Tibial nerve (tissue), 4 donors: Measurements from ENCODE around the gene SETDB2. TPM values are rescaled to one million over a fixed set of nuclear protein-coding genes. Genes with fewer than 3 reads are reported as not detected.
A peak's percentile ranks its signal among the peaks of the same experiment; 100 is the strongest.

Experiments
- DNase-seq, 2 donors: peaks; one replicate each; pipeline ENCODE4 v3.0.0-alpha.2; 2019; ENCODE audit warnings: low spot score in 2 of 2
- H3K27ac ChIP-seq, 4 donors: fragments of 200-600 bp; sonication (generic) in 3 of 4; one replicate each; pipeline ENCODE4 v1.5.1; 2017 to 2019; ENCODE audit warnings: mild to moderate bottlenecking in 1 of 4
- H3K27me3 ChIP-seq, 2 donors: fragments of 200-600 bp; sonication (generic) in 1 of 2; one replicate each; pipeline versions ENCODE4 v1.5.1 to v1.6.0; 2017 to 2019
- H3K36me3 ChIP-seq, 3 donors: fragments of 200-600 bp; sonication (generic); one replicate each; pipeline ENCODE4 v1.5.1; 2018 to 2019
- H3K4me1 ChIP-seq, 4 donors: fragments of 200-600 bp; sonication (generic) in 3 of 4; one replicate each; pipeline ENCODE4 v1.5.1; 2017 to 2019
- H3K4me3 ChIP-seq, 4 donors: fragments of 200-600 bp; sonication (generic) in 3 of 4; one replicate each; pipeline ENCODE4 v1.5.1; 2017 to 2019; ENCODE audit warnings: mild to moderate bottlenecking in 1 of 4, moderate library complexity in 1 of 4
- H3K9me3 ChIP-seq, 4 donors: fragments of 200-600 bp; sonication (generic) in 3 of 4; one replicate each; pipeline ENCODE4 v1.5.1; 2017 to 2019
- EP300 ChIP-seq, 2 donors: sonication (generic); formaldehyde crosslinking; IDR thresholded peaks; one replicate each; pipeline ENCODE4 v1.6.1; 2017; ENCODE audit warnings: antibody characterized with exemption in 2 of 2, mild to moderate bottlenecking in 1 of 2
- POLR2A ChIP-seq, 2 donors: fragments of 450-650 bp; IDR thresholded peaks; one replicate each; pipeline ENCODE4 v1.6.1; 2017; ENCODE audit warnings: antibody characterized with exemption in 2 of 2, mild to moderate bottlenecking in 2 of 2, moderate library complexity in 2 of 2
- WGBS, 2 donors: methylation state at CpG; one replicate each; pipeline ENCODE4 v1.1.5; 2018; 5-methylcytosine and 5-hydroxymethylcytosine counted together
- total RNA-seq, 4 donors: library from RNA; depleted of rRNA; stranded (reverse); fragments of >200 nt; gene quantifications; one replicate each; pipeline ENCODE4 v1.1.0, GENCODE V29; 2016
- TF ChIP-seq, protein P1 (sequence below), 5 experiments: fragments of 200-600 bp in 3 of 5; fragments of 450-650 bp in 2 of 5; sonication (generic) in 3 of 5; IDR thresholded peaks; one replicate each; pipeline ENCODE4 v1.5.1; 2016 to 2019; ENCODE audit warnings: antibody characterized with exemption in 5 of 5, mild to moderate bottlenecking in 3 of 5, moderate library complexity in 2 of 5

Gene SETDB2, protein sequence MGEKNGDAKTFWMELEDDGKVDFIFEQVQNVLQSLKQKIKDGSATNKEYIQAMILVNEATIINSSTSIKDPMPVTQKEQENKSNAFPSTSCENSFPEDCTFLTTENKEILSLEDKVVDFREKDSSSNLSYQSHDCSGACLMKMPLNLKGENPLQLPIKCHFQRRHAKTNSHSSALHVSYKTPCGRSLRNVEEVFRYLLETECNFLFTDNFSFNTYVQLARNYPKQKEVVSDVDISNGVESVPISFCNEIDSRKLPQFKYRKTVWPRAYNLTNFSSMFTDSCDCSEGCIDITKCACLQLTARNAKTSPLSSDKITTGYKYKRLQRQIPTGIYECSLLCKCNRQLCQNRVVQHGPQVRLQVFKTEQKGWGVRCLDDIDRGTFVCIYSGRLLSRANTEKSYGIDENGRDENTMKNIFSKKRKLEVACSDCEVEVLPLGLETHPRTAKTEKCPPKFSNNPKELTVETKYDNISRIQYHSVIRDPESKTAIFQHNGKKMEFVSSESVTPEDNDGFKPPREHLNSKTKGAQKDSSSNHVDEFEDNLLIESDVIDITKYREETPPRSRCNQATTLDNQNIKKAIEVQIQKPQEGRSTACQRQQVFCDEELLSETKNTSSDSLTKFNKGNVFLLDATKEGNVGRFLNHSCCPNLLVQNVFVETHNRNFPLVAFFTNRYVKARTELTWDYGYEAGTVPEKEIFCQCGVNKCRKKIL
- 10 to 100 TPM in 3 of 4 donors, 1 to 10 TPM in 1; 9.2 to 16.5 (median 13.0) TPM for total RNA-seq

DNA sequence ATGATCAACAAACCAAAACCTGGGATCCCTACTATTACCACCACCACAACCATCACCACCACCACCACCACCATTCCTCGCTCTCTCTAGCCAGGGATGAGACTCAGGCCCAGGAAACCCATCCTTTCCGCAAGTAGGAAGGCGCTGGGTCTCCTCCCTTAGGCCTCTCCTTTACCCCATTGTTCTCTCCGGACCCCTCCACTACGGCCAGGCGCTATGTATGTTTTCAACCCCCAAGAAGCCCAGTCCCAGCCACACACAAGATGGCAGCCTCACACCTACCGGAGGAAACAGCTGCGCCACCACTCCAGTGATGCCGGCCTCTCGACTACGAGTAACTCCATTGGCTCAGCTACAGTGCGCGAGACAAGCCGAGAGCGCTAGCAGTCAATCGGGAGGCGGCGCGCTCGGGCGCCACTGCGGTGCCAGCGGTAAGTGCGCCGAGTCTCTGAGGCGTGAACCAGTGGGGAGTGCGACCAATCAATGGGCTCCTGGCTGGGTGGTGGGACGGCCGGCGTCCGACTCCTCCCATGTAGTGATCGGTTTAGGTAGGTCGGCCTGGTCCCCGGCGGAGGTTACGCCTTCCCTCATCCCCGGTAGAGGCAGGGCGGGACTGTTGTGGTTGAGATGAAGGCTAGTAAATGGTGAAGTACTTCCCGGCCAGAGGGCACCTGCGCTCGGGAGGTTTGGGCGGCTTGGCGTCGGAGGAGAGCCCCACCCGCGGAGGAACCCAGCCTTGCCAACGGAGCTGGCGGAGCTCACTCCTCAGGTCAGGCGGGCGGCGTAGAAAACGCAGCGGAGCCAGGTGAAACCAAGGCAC is at the start of gene SETDB2, which contains the start of gene CAB39L:
Gene SETDB2 (plus strand): TSS at position 571 of the 820 bp plus-strand sequence. CDS start 7,620 bp downstream, outside the sequence.
Gene CAB39L (minus strand): TSS at position 361 of the 820 bp plus-strand sequence. CDS start 61,154 bp downstream, outside the sequence.
- TF ChIP-seq POLR2A (IDR thresholded peaks at IDR 0.05) (peak; percentile 88 to 95), EP300 (IDR thresholded peaks at IDR 0.05) (peak; percentile 30 to 98)
- TF ChIP-seq, protein P1, sequence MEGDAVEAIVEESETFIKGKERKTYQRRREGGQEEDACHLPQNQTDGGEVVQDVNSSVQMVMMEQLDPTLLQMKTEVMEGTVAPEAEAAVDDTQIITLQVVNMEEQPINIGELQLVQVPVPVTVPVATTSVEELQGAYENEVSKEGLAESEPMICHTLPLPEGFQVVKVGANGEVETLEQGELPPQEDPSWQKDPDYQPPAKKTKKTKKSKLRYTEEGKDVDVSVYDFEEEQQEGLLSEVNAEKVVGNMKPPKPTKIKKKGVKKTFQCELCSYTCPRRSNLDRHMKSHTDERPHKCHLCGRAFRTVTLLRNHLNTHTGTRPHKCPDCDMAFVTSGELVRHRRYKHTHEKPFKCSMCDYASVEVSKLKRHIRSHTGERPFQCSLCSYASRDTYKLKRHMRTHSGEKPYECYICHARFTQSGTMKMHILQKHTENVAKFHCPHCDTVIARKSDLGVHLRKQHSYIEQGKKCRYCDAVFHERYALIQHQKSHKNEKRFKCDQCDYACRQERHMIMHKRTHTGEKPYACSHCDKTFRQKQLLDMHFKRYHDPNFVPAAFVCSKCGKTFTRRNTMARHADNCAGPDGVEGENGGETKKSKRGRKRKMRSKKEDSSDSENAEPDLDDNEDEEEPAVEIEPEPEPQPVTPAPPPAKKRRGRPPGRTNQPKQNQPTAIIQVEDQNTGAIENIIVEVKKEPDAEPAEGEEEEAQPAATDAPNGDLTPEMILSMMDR (IDR thresholded peaks at IDR 0.05), result peak; percentile 25 to 79 (median 61)
- Histone ChIP-seq H3K4me3 (peak within 1 kb of the TSS; percentile 51 to 93 (median 81)), H3K27me3 (no peaks in the 10 kb centered on the region), H3K36me3 (no peaks in the 10 kb centered on the region), H3K4me1 (peaks cover 0 to 46% (median 21%) of the 10 kb centered on the region in 4 donors), H3K9me3 (no peaks in the 10 kb centered on the region), H3K27ac (peak within 1 kb of the TSS; percentile 85 to 99 (median 96))
- 1% methylated on average over 25 to 39 of the region's 53 CpGs for WGBS, 2 donors
- DNase-seq, result peak; percentile 97 to 98

DNA sequence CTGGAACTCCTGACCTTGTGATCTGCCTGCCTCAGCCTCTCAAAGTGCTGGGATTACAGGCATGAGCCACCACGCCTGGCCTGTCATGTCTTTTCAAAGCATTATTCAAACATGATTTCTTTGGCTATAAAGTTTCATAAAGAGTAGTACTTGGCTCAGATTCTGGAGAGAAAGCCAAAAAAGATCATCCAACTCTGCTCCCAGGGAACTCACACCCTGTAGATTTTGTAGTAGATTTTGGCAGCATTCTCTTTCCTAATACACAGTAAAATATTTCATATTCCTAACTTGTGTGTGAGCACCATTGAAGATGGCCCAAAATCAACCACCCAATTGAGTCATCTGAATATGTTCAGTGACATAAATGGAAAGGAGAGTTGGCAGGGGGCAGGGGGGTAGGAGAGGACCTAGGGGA is 48.6 kb upstream of the SETDB2 start:
- 24 to 29% methylated on average over 1 of the region's 1 CpG for WGBS, 2 donors
- TF ChIP-seq EP300 (IDR thresholded peaks at IDR 0.05), result peak in 1 of 2 donors; percentile 65
- no peak for TF ChIP-seq POLR2A (IDR thresholded peaks at IDR 0.05)
- Histone ChIP-seq H3K4me3 (peak overlapping the region in 1 of 4 donors; percentile 3), H3K4me1 (peaks cover 0 to 26% (median 4%) of the 10 kb centered on the region in 4 donors), H3K27ac (peak overlapping the region; percentile 28 to 94 (median 70)), H3K27me3 (no peaks in the 10 kb centered on the region), H3K36me3 (no peaks in the 10 kb centered on the region), H3K9me3 (peaks cover 0 to 5% (median 0%) of the 10 kb centered on the region in 4 donors)
- DNase-seq, result peak in 1 of 2 donors; percentile 37

DNA sequence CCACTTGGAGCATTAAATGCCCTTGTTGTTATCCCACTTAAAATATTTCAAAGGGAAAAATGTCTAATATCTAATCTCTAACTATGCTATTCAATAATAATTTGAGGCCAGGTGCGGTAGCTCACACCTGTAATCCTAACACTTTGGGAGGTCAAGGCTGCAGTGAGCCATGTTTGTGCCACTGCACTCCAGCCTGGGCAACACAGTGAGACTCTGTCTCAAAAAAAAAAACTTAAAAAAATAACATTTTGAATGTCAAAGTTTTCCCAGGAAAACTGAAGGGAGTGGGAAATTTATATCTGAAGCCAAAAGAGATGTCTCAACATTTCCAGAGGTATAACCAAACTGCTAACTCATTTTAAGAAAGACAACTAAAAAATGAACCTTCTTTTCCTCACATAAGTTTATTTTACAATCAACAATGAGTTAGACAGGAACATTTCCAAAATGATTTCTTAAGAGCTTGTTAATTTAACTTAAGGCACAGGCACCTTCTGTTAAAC is 48.1 kb upstream of the SETDB2 start:
- no peak for DNase-seq
- H3K4me1 ChIP-seq, result peaks cover 0 to 26% (median 4%) of the 10 kb centered on the region in 4 donors
- H3K9me3 ChIP-seq, result peaks cover 0 to 5% (median 0%) of the 10 kb centered on the region in 4 donors
- no peaks in the 10 kb centered on the region for H3K27me3 ChIP-seq
- H3K36me3 ChIP-seq, result no peaks in the 10 kb centered on the region
- no peak for TF ChIP-seq POLR2A (IDR thresholded peaks at IDR 0.05)
- TF ChIP-seq, protein P1 (IDR thresholded peaks at IDR 0.05), result no peak
- TF ChIP-seq EP300 (IDR thresholded peaks at IDR 0.05), result no peak
- peak overlapping the region; percentile 28 to 94 (median 70) for H3K27ac ChIP-seq
- peak overlapping the region in 1 of 4 donors; percentile 3 for H3K4me3 ChIP-seq
- 71 to 77% methylated on average over 1 of the region's 1 CpG for WGBS, 2 donors

DNA sequence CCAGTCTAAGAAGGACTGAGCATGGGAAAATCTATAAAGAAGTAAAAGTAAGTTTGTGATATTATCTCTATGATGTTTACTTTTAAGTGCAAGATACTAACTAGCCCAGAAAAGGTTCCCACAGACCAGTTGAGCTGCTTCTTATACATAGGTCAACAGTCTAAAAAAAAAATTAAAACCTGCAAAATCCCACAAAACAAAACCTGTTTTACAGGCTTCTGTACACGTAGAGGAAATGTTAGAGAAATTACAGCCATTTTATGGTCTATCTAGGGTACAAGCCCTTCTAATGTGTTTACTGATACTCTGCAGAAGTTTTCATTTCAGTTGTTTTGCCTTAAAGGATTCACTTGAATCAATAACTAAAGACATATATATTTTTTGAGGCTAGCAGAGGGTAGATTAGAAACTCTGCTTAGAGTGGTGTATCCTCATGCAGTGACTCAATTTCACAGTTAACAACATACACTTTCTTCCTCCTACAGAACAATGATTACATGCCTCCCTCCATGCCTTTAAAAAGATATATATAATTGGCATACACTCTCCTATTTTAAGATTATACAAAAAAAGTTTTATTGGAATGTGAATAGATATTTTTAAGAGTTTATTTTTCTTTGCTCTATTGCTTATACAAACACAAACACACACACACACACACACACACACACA is 44.1 kb upstream of the SETDB2 start:
- Histone ChIP-seq H3K4me1 (peaks cover 0 to 27% (median 4%) of the 10 kb centered on the region in 4 donors), H3K4me3 (peak overlapping the region; percentile 30 to 52 (median 35)), H3K27me3 (no peaks in the 10 kb centered on the region), H3K9me3 (peaks cover 0 to 12% (median 3%) of the 10 kb centered on the region in 4 donors), H3K27ac (peak overlapping the region; percentile 73 to 94 (median 81)), H3K36me3 (peaks cover 0 to 12% (median 0%) of the 10 kb centered on the region in 3 donors)
- 33 to 38% methylated on average over 1 of the region's 1 CpG for WGBS, 2 donors
- no peak for DNase-seq
- TF ChIP-seq EP300 (IDR thresholded peaks at IDR 0.05) (no peak), POLR2A (IDR thresholded peaks at IDR 0.05) (no peak)
- TF ChIP-seq, protein P1 (IDR thresholded peaks at IDR 0.05), result no peak
